IPS-18a (cell line): ENCODE measurements around the gene COL12A1.
A peak's percentile ranks its signal among the peaks of the same experiment; 100 is the strongest.

Experiments
- H3K27ac ChIP-seq: one replicate; pipeline ENCODE4 v1.5.1; 2013; ENCODE audit warnings: low read length
- H3K27me3 ChIP-seq: one replicate; pipeline ENCODE4 v1.6.1; 2013; ENCODE audit warnings: mild to moderate bottlenecking, low read length; ENCODE audit not compliant: control insufficient read depth, insufficient read depth
- H3K36me3 ChIP-seq: one replicate; pipeline ENCODE4 v1.6.1; 2013; ENCODE audit warnings: low read depth, low read length; ENCODE audit not compliant: control insufficient read depth
- H3K4me1 ChIP-seq: one replicate; pipeline ENCODE4 v1.6.1; 2013; ENCODE audit warnings: low read depth, low read length; ENCODE audit not compliant: control insufficient read depth
- H3K4me3 ChIP-seq: one replicate; pipeline ENCODE4 v1.5.1; 2013; ENCODE audit warnings: low read length
- H3K9ac ChIP-seq: one replicate; pipeline ENCODE4 v1.6.1; 2013; ENCODE audit warnings: mild to moderate bottlenecking, low read length, moderate library complexity
- H3K9me3 ChIP-seq: one replicate; pipeline ENCODE4 v1.6.1; 2013; ENCODE audit warnings: low read depth, low read length; ENCODE audit not compliant: control insufficient read depth

The COL12A1 gene

GRCh38 chr6:75171567-75171966, 34.3 kb downstream of the COL12A1 start:
- no peaks in the 10 kb centered on the region for H3K36me3 ChIP-seq
- H3K27me3 ChIP-seq: no peaks in the 10 kb centered on the region

GRCh38 chr6:75170691-75171560, 34.9 kb downstream of the COL12A1 start:
- Histone ChIP-seq H3K4me3 (no peak overlapping the region), H3K27me3 (no peaks in the 10 kb centered on the region), H3K36me3 (no peaks in the 10 kb centered on the region), H3K9me3 (no peaks in the 10 kb centered on the region), H3K9ac (no peak overlapping the region), H3K27ac (no peak overlapping the region), H3K4me1 (no peaks in the 10 kb centered on the region)

More at GRCh38 chr6:75171567-75171966, 34.3 kb downstream of the COL12A1 start:
- Histone ChIP-seq H3K27ac (no peak overlapping the region), H3K4me3 (no peak overlapping the region), H3K4me1 (no peaks in the 10 kb centered on the region), H3K9me3 (no peaks in the 10 kb centered on the region), H3K9ac (no peak overlapping the region)

DNA sequence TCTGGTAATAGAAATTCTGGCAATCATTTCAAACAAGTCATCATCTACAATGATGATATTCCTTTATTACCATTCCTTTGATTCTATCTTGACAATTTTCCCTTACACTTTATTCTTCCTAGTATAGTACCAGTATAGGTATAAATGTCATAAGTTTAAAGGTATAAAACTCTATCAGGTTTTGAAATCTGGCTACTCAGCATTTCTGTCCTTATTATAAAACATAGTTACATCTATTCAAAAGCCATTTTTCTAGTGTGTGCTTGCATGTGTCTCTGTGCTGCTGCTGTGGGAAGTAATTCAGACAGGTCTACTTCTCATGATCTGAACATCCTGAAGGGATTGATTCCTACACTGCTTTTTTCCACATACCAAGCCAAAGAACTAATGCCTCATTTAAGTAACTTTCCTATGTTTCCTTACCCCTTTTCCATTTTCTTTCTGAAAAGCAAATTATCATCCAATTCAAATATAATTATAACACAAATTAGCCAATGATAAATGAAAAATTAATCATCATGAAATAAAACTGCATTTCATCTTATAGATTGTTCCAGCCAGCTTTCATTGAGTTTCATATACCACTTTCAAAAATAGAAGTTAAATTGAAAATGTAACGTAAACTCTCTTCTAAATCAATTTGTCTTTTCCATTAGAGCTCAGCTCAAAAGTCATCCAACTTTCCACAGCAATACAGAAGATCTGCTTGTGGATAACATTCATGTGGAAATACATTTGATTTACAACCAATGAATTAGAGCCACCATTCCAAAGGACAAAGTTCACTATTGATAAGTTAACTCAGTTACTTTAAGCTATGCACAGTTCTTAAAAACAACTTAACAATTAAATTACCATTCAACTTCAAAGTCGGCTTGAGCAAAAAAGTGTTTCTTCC, 35.9 kb downstream of the COL12A1 start:
- Histone ChIP-seq H3K9me3 (no peaks in the 10 kb centered on the region), H3K4me3 (no peak overlapping the region), H3K36me3 (no peaks in the 10 kb centered on the region), H3K27ac (no peak overlapping the region), H3K9ac (no peak overlapping the region), H3K27me3 (no peaks in the 10 kb centered on the region), H3K4me1 (no peaks in the 10 kb centered on the region)

- Histone ChIP-seq H3K36me3 (no peaks in the 10 kb centered on the region), H3K4me1 (no peaks in the 10 kb centered on the region), H3K4me3 (no peak overlapping the region), H3K9ac (no peak overlapping the region), H3K9me3 (no peaks in the 10 kb centered on the region), H3K27ac (no peak overlapping the region), H3K27me3 (no peaks in the 10 kb centered on the region)
Measured at GRCh38 chr6:75167851-75168250, 38.0 kb downstream of the COL12A1 start.

GRCh38 chr6:75167325-75167724, 38.5 kb downstream of the COL12A1 start:
- Histone ChIP-seq H3K27ac (no peak overlapping the region), H3K9ac (peak overlapping the region; percentile 15), H3K9me3 (no peaks in the 10 kb centered on the region), H3K4me3 (no peak overlapping the region), H3K27me3 (no peaks in the 10 kb centered on the region), H3K4me1 (no peaks in the 10 kb centered on the region), H3K36me3 (no peaks in the 10 kb centered on the region)

GRCh38 chr6:75166773-75167172, 39.1 kb downstream of the COL12A1 start:
- H3K36me3 ChIP-seq: no peaks in the 10 kb centered on the region
- H3K27me3 ChIP-seq: no peaks in the 10 kb centered on the region
- H3K4me1 ChIP-seq: no peaks in the 10 kb centered on the region
- H3K4me3 ChIP-seq: no peak overlapping the region
- no peak overlapping the region for H3K27ac ChIP-seq
- H3K9me3 ChIP-seq: no peaks in the 10 kb centered on the region
- H3K9ac ChIP-seq: no peak overlapping the region

GRCh38 chr6:75166236-75166635, 39.6 kb downstream of the COL12A1 start:
- Histone ChIP-seq H3K27ac (no peak overlapping the region), H3K27me3 (no peaks in the 10 kb centered on the region), H3K9ac (no peak overlapping the region), H3K4me3 (no peak overlapping the region), H3K4me1 (no peaks in the 10 kb centered on the region), H3K36me3 (no peaks in the 10 kb centered on the region), H3K9me3 (no peaks in the 10 kb centered on the region)

DNA sequence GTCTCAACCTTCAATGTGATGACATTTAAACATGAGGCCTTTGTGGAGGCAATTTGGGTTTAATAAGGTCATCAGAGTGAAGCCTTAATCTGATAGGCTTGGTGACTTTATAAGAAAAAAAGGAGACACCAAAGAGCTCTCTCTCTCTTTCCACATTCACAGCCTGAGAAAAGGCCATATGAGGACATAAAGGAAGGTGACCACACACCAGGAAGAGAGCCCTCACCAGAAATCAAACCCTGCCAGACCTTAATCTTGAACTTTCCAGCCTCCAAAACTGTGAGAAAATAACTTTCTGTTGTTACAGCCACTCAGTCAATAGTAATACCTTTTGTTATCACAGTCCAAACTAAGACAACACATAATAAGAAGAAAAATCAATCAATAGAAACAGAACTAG, 47.7 kb downstream of the COL12A1 start:
- H3K36me3 ChIP-seq: no peaks in the 10 kb centered on the region
- H3K27ac ChIP-seq: no peak overlapping the region

GRCh38 chr6:75157336-75157735, 48.5 kb downstream of the COL12A1 start:
- Histone ChIP-seq H3K4me1 (no peaks in the 10 kb centered on the region), H3K27ac (no peak overlapping the region), H3K27me3 (no peaks in the 10 kb centered on the region), H3K9me3 (no peaks in the 10 kb centered on the region), H3K9ac (no peak overlapping the region), H3K36me3 (no peaks in the 10 kb centered on the region), H3K4me3 (no peak overlapping the region)

More for the DNA sequence above, 47.7 kb downstream of the COL12A1 start:
- no peak overlapping the region for H3K9ac ChIP-seq
- H3K27me3 ChIP-seq: no peaks in the 10 kb centered on the region
- no peak overlapping the region for H3K4me3 ChIP-seq
- H3K9me3 ChIP-seq: no peaks in the 10 kb centered on the region
- no peaks in the 10 kb centered on the region for H3K4me1 ChIP-seq

- H3K4me3 ChIP-seq: no peak overlapping the region
- no peak overlapping the region for H3K27ac ChIP-seq
- H3K4me1 ChIP-seq: no peaks in the 10 kb centered on the region
- H3K27me3 ChIP-seq: no peaks in the 10 kb centered on the region
- no peaks in the 10 kb centered on the region for H3K36me3 ChIP-seq
- H3K9me3 ChIP-seq: no peaks in the 10 kb centered on the region
- no peak overlapping the region for H3K9ac ChIP-seq
Measured at GRCh38 chr6:75156186-75156878, 49.5 kb downstream of the COL12A1 start.

GRCh38 chr6:75155631-75156030, 50.2 kb downstream of the COL12A1 start:
- H3K9me3 ChIP-seq: no peaks in the 10 kb centered on the region
- H3K27me3 ChIP-seq: no peaks in the 10 kb centered on the region
- no peak overlapping the region for H3K27ac ChIP-seq
- H3K4me3 ChIP-seq: no peak overlapping the region
- no peaks in the 10 kb centered on the region for H3K4me1 ChIP-seq
- no peak overlapping the region for H3K9ac ChIP-seq
- no peaks in the 10 kb centered on the region for H3K36me3 ChIP-seq
